Fibroblast of skin of back (primary cell): ENCODE data around the gene ATF5. TPM values are rescaled to one million over a fixed set of nuclear protein-coding genes. Genes with fewer than 3 reads are reported as not detected.
A peak's percentile ranks its signal among the peaks of the same experiment; 100 is the strongest.

ENCODE experiments used
- DNase-seq: peaks from one replicate; pipeline ENCODE4 v3.0.0-alpha.2; 2013
- polyA plus RNA-seq, 2 experiments: library from polyadenylated mRNA; unstranded; fragments of 120-200 nt; gene quantifications; one replicate each; pipeline ENCODE4 v1.2.1, GENCODE V29; 2013; ENCODE audit not compliant: insufficient read length in 2 of 2

ATF5 gene
- 30.3 TPM for polyA plus RNA-seq (2013, experiment 1 of 2; ENCODE audit: insufficient read length)
- 15.2 TPM for polyA plus RNA-seq (2013, experiment 2 of 2; ENCODE audit: insufficient read length)

DNA sequence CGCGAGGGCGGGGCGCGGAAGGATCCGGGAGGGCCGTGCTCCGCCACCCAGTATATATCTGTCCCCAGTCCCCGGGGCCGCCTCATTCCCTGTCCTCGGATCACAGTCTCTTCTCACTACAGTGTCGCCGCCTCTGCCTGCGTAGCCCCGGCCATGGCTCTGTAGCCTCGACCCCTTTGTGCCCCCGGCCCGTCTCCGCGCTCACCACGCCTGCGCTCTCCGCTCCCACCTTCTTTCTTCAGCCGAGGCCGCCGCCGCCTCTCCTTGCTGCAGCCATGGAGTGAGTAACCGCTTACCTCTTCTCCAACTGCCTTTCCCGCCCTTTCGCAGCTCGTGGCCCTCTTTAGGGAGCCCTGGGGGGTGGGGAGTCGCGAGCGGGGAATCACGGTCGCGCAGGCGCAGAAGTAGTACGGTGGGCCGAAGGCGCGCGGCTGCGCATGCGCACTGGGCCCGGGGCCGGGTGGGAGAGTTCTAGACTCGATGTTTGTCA, at the start of gene ATF5, which contains the start of gene NUP62:
Gene ATF5, plus strand, starts transcription at position 85 of the 490 bp plus-strand sequence. CDS start 1,646 bp downstream, outside the sequence.
Gene NUP62, minus strand, starts transcription at position 384 of the 490 bp plus-strand sequence. CDS start 19,697 bp downstream, outside the sequence.
- peak; percentile 85 for DNase-seq

DNA sequence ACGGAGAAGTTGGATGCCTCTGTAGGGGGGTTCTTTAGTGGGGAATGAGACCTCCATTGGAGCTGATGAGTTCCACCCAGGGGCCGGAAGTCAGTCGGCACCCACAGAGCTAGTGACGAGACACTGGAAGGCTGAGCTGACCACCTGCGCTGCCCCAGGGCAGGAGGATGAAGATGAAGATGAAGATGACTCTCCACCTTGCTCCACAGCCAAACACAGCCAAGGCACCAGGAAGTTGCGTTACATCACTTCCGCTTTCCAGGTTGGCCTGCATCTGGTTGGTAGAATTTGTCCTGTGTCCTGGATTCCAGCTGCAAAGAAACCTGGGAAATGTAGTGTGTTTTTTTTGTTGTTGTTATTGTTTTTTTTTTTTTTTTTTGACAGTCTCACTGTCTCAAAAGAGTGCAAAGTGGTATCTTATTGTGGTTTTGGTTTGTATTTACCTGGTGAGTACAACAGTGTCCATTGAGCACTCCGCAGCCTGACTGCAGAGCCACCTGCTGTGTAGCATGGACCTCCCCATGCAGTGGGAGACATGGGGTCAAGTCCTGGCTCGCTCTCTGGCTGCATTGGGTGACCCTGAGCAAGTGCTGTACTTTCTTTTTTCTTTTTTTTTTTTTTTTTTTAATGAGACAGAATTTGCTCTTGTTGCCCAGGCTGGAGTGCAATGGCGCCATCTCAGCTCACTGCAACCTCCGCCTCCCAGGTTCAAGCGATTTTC, 49.6 kb upstream of the ATF5 start:
- no peak for DNase-seq

- DNase-seq: no peak
Observed at GRCh38 chr19:49880162-49880869, 48.7 kb upstream of the ATF5 start.

- no peak for DNase-seq
Observed at GRCh38 chr19:49881186-49881585, 47.8 kb upstream of the ATF5 start.

- DNase-seq: no peak
Observed at GRCh38 chr19:49881672-49882394, 47.2 kb upstream of the ATF5 start.

DNA sequence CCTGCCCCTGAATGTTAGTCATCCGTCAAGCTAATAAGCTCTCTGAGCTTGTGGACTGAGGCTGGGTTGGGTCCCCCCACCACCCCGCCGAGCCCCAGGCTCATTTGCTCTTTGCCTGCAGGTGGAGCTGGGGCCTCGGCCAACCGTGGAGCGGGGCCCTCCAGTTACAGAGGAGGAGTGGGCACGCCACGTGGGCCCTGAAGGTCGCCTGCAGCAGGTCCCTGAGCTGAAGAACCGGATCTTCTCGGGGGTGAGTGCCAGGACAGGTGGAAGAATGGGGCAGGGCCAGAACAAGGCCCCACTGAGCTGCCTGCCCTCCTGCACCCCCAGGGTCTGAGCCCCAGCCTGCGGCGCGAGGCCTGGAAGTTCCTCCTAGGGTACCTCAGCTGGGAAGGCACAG, 46.4 kb upstream of the ATF5 start:
- no peak for DNase-seq

GRCh38 chr19:49883094-49883493, 45.9 kb upstream of the ATF5 start:
- DNase-seq: no peak

DNA sequence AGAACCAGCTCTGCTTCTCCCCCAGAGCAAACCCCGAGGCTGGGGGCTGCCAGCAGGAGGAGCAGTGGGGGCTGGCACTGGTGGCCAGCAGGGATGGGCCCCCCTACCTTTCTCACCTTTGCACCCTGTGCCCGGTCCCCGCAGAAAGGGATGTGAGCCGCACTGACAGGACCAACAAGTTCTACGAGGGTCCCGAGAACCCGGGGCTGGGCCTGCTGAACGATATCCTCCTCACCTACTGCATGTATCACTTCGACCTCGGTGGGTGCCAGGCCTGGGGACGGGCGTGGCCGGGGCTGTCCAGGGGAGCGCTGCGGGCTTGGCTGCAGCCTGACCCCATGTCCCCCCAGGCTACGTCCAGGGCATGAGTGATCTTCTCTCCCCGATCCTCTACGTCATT, 44.9 kb upstream of the ATF5 start:
- no peak for DNase-seq

DNA sequence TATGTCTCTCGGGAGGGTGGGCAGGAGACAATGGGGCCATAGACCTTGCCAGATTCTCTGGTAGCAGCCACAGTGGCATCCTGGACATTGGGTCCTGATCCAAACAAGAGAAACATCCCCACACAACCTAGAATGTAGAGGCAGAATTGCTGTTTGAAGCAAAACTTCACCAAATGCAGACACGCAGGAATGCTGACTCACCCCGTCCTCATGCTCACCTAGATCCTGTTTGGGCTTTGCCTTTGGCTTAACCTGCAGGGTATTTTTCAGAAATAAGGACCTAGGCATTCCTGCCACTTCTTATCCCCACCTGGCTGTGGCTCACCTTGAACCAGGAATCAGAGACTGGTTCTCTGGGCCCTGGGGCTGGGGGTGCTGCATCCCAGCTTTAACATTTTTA, 44.2 kb upstream of the ATF5 start:
- DNase-seq: no peak

GRCh38 chr19:49887037-49887664, 41.9 kb upstream of the ATF5 start:
- no peak for DNase-seq

GRCh38 chr19:49887665-49888509, 41.1 kb upstream of the ATF5 start:
- no peak for DNase-seq

DNA sequence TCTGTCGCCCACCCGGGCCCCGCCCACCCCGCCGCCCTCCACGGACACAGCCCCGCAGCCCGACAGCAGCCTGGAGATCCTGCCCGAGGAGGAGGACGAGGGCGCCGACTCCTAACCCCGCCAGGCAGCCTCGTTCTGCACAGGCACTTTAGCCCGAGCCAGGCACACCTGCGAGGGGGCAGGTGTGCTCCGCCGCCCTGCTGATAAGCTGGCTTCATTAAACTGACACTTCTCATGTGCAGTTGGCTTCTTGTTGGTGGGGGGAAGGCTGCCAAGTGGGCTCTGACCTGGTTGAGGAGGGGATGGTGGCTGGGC, 40.5 kb upstream of the ATF5 start:
- no peak for DNase-seq

DNA sequence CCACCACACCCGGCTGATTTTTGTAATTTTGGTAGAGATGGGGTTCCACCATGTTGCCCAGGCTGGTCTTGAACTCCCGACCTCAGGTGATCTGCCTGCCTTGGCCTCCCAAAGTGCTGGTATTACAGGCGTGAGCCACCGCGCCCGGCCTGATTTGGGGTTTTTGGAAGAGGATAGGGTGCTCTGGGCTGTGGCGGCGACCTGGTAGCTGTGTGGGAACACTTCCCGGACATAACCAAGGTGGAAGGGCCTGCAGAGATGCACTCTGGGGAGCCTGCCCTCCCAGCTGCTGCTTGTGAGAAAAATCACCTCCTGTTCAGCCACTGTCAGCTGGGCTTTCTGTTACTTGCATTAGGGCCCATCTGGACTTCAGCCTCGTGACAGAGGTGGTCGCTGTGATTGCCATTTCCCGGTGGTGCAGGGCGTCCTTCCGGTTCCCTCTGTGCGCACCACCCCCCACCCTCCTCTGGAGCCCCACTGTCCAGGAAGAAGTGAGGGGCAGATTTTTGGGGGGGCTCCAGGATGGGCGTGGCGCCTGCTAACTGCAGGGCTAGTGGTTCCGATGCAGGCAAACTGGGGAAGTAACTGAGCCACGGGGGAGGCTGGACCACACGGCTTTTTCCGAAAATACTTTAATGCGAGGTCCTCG, 39.8 kb upstream of the ATF5 start:
- DNase-seq: no peak

DNA sequence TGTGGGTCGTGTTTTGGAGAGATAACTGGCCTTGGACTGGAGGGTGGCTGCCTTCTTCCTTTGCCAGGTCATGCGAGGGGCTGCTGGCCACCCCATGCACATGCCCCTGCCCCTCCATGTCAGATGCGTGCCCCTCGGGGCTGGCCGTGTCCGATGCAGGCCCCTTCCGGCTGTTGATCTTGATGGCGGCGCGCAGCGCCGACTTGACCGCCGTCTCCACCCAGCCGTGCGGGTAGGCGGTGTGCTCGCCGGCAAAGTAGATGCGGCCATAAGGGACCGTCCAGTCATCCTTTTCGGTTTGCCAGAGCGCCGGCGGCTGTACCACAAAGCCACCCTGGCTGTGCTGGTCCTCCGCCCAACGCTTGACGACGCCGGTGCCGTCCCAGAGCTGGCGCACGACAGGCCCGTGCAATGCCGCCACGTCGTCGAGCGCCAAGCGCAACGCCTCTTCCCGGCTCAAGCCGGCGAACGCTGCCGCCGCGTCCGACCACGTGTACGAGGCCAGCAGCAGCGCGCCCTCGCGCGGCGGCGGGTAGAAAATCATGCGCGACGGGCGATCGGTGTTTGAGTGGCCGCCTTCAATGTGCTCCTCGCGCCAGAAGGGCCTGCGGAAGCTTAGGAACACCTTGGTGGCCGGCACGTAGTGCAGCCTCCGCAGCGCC, 39.2 kb upstream of the ATF5 start:
- DNase-seq: peak; percentile 72

- no peak for DNase-seq
Observed at GRCh38 chr19:49890349-49891311, 38.4 kb upstream of the ATF5 start.

GRCh38 chr19:49891393-49891792, 37.6 kb upstream of the ATF5 start:
- no peak for DNase-seq

DNA sequence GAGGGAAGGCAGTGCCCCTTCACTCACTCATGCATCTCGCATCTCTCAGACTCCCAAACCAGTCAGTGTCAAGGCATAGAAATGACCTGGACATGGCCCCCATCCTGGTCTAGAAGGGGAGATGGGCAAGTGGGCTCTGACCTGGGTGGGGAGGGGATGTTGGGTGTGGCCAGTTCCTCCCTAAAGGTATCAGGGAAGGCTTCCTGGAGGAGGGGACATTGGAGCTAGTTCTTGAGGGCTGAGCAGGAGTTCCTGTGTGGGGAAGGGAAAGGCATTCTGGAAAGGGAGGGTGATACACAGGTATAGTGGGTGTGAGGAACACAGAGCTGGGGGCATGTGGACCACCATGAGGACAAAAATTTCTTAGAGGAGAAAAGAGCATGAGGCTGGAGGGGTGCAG, 36.3 kb upstream of the ATF5 start:
- DNase-seq: no peak

GRCh38 chr19:49894011-49894664, 34.9 kb upstream of the ATF5 start:
- no peak for DNase-seq
